Prostate gland (tissue), 2 donors: ENCODE data around the gene VPS16. TPM values are rescaled to one million over a fixed set of nuclear protein-coding genes. Genes with fewer than 3 reads are reported as not detected.

ENCODE experiments used
- DNase-seq: peaks from one replicate; pipeline ENCODE4 v3.0.0-alpha.2; 2019; ENCODE audit warnings: low spot score
- H3K27ac ChIP-seq, 2 donors: fragments of 200-600 bp; sonication (generic); 2 replicates each; pipeline ENCODE4 v1.5.1; 2017 to 2019
- H3K27me3 ChIP-seq: fragments of 200-600 bp; sonication (generic); replicated peaks from 2 replicates; pipeline ENCODE4 v1.5.1; 2019; ENCODE audit not compliant: insufficient read depth
- H3K36me3 ChIP-seq, 2 donors: fragments of 200-600 bp; sonication (generic); 1 replicate in 1 of 2; 2 replicates in 1 of 2; pipeline versions ENCODE4 v1.5.1 to v1.8.1; 2017 to 2019
- H3K4me1 ChIP-seq: fragments of 200-600 bp; sonication (generic); replicated peaks from 2 replicates; pipeline ENCODE4 v1.5.1; 2019
- H3K4me3 ChIP-seq, 2 donors: fragments of 200-600 bp; sonication (generic); 2 replicates each; pipeline ENCODE4 v1.5.1; 2017 to 2019
- H3K9me3 ChIP-seq: fragments of 200-600 bp; sonication (generic); 2 replicates; pipeline ENCODE4 v1.5.1; 2017
- POLR2A ChIP-seq: fragments of 450-650 bp; IDR thresholded peaks from one replicate; pipeline ENCODE4 v1.6.1; 2016; ENCODE audit warnings: antibody characterized with exemption, mild to moderate bottlenecking
- POLR2AphosphoS5 ChIP-seq: sonication (generic); formaldehyde crosslinking; IDR thresholded peaks from one replicate; pipeline ENCODE4 v1.6.1; 2017; ENCODE audit warnings: antibody characterized with exemption
- WGBS: methylation state at CpG from one replicate; pipeline ENCODE4 v1.1.5; 2018; 5-methylcytosine and 5-hydroxymethylcytosine counted together
- intact Hi-C: fragments of 100-400 bp; cut with DNase I; formaldehyde crosslinking; loops from one replicate; pipeline ENCODE4 v1.14.2; 2022
- total RNA-seq, 2 donors: library from RNA; depleted of rRNA; stranded (reverse); fragments of >200 nt; gene quantifications; one replicate each; pipeline ENCODE4 v1.1.0, GENCODE V29; 2016
- TF ChIP-seq, protein P1 (sequence below), 4 experiments: fragments of 200-600 bp in 2 of 4; fragments of 450-650 bp in 2 of 4; sonication (generic) in 2 of 4; IDR thresholded peaks; 1 replicate in 3 of 4; 2 replicates in 1 of 4; pipeline ENCODE4 v1.5.1; 2016 to 2019; ENCODE audit warnings: antibody characterized with exemption in 4 of 4, mild to moderate bottlenecking in 2 of 4, moderate library complexity in 2 of 4

The VPS16 gene
- total RNA-seq, 2 donors from 2014 or later = 27.5 to 37.3 TPM

DNA sequence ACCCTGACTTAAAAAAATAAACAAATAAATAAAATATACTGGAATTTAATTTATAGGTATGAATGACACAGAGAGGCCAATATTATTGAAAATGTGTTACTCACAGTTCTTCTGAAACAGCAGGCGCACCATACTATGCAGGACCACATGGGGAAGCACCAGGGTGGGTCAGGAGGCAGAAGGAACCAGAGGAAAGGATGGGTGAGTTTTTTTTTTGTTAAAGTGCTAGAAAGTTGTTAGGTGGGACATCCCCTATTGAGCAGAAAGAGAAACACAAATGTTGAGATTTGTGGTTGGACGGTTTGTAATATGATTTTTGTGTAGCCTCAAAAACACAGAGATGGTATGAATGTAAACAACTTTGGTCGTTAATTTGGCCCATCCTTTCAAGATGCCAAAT, 58.7 kb downstream of the VPS16 start:
- no peaks in the 10 kb centered on the region for H3K9me3 ChIP-seq
- no peaks in the 10 kb centered on the region for H3K4me1 ChIP-seq
- intact Hi-C loops = no loop called here
- TF ChIP-seq, protein P1, sequence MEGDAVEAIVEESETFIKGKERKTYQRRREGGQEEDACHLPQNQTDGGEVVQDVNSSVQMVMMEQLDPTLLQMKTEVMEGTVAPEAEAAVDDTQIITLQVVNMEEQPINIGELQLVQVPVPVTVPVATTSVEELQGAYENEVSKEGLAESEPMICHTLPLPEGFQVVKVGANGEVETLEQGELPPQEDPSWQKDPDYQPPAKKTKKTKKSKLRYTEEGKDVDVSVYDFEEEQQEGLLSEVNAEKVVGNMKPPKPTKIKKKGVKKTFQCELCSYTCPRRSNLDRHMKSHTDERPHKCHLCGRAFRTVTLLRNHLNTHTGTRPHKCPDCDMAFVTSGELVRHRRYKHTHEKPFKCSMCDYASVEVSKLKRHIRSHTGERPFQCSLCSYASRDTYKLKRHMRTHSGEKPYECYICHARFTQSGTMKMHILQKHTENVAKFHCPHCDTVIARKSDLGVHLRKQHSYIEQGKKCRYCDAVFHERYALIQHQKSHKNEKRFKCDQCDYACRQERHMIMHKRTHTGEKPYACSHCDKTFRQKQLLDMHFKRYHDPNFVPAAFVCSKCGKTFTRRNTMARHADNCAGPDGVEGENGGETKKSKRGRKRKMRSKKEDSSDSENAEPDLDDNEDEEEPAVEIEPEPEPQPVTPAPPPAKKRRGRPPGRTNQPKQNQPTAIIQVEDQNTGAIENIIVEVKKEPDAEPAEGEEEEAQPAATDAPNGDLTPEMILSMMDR (IDR thresholded peaks at IDR 0.05) = no peak
- TF ChIP-seq POLR2A (no peak), POLR2AphosphoS5 (no peak)
- H3K27ac ChIP-seq = no peak overlapping the region
- H3K36me3 ChIP-seq = no peaks in the 10 kb centered on the region
- no peak for DNase-seq
- H3K27me3 ChIP-seq = no peaks in the 10 kb centered on the region
- 91% methylated on average over 3 of the region's 3 CpGs for WGBS
- no peak overlapping the region for H3K4me3 ChIP-seq

DNA sequence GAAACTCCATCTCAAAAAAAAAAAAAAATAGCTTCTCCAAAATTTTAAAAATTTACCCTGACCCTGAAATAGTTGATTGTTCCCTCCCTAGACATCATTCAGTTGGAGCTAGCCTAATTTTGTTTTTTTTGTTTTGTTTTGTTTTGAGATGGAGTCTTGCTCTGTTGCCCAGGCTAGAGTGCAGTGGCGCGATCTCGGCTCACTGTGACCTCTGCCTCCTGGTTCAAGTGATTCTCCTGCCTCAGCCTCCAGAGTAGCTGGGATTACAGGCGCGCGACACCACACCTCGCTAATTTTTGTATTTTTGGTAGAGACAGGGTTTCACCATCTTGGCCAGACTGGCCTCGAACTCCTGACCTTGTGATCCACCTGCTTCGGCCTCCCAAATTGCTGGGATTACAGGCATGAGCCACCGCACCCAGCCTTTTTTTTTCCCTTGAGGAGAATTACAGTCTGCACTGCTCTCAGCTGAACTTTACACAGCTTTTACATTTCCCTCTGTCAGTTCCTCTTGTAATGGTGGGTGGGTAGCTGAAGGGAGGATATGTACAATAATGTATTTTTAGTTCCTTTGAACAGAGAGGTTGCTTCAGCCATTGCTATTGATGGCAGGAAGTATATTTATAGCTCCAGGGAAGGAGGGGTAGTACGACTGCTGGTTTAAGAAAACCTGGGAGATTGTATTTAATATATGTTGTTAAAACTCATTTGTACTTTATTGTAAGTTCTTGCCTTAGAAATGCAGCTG, 60.5 kb downstream of the VPS16 start:
- H3K9me3 ChIP-seq = no peaks in the 10 kb centered on the region
- intact Hi-C loops = no loop called here
- DNase-seq = no peak
- H3K4me3 ChIP-seq = no peak overlapping the region
- no peaks in the 10 kb centered on the region for H3K27me3 ChIP-seq
- no peaks in the 10 kb centered on the region for H3K36me3 ChIP-seq
- WGBS = 89% methylated on average over 11 of the region's 11 CpGs
- TF ChIP-seq POLR2AphosphoS5 (no peak), POLR2A (no peak)
- TF ChIP-seq, protein P1 (IDR thresholded peaks at IDR 0.05) = no peak
- H3K4me1 ChIP-seq = no peaks in the 10 kb centered on the region
- no peak overlapping the region for H3K27ac ChIP-seq

DNA sequence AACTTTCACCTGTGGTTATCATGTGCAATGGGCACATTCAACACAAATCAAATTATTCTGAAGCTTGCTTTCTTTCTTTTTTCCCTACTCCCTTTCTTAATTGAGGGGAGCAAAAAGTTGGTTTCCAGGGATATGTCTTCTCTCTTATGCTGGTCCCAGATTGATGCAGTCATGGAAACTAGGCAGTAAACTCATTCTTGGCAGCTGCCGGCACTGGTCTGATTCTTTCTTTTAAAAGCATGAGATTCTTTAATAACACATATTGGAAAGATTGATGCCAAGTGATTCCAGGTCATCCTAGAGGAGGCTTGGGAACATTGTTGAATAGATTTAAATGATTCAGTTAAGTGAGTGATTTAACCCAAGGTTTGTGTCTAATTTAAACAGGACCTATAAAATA, 61.7 kb downstream of the VPS16 start:
- Histone ChIP-seq H3K9me3 (no peaks in the 10 kb centered on the region), H3K4me1 (no peaks in the 10 kb centered on the region), H3K4me3 (no peak overlapping the region), H3K27me3 (no peaks in the 10 kb centered on the region), H3K27ac (no peak overlapping the region), H3K36me3 (no peaks in the 10 kb centered on the region)
- TF ChIP-seq, protein P1 (IDR thresholded peaks at IDR 0.05) = no peak
- no peak for DNase-seq
- intact Hi-C loops = no loop called here
- WGBS = 33% methylated on average over 1 of the region's 1 CpG

DNA sequence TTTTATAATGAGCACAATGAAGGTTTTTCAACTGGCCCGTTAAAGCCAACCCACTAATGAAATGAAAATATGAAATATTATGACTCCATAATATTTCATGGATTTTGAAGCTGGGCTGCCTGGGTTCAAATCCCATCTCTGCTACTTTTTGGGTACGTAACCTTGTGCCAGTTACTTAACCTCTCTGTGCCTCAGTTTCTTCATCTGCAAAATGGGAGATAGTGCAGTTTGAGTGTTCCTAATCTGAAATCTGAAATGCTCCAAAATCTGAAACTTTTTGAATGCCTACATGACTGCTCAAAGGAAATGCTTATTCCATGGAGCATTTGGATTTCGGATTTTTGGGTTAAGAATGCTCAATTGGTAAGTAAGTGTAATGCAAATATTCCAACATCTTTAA, 62.3 kb downstream of the VPS16 start:
- H3K4me3 ChIP-seq = no peak overlapping the region
- intact Hi-C loops = no loop called here
- H3K9me3 ChIP-seq = no peaks in the 10 kb centered on the region
- no peak for DNase-seq
- TF ChIP-seq POLR2AphosphoS5 (no peak), POLR2A (no peak)
- TF ChIP-seq, protein P1 (IDR thresholded peaks at IDR 0.05) = no peak
- no peaks in the 10 kb centered on the region for H3K27me3 ChIP-seq
- H3K36me3 ChIP-seq = no peaks in the 10 kb centered on the region
- H3K27ac ChIP-seq = no peak overlapping the region
- no peaks in the 10 kb centered on the region for H3K4me1 ChIP-seq
- 95% methylated on average over 3 of the region's 3 CpGs for WGBS

DNA sequence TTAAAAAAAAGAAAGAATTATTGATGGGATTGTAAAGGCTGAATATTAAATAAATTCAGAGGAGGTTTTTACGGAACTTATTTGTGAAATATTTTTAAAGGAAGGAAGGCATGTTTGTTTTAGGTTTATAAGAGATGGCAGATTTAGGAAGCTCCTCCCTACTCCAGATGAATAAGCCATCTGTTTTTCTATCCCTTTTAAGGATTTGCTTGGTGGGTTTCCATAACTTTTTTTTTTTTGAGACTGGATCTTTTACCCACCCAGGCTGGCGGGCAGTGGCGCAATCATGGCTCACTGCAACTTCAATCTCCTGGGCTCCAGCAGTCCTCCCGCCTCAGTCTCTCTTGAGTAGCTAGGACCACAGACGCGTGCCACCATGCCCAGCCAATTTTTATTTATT, 63.1 kb downstream of the VPS16 start:
- TF ChIP-seq POLR2AphosphoS5 (no peak), POLR2A (no peak)
- TF ChIP-seq, protein P1 (IDR thresholded peaks at IDR 0.05) = no peak
- Histone ChIP-seq H3K36me3 (no peaks in the 10 kb centered on the region), H3K27me3 (no peaks in the 10 kb centered on the region), H3K4me3 (no peak overlapping the region), H3K27ac (no peak overlapping the region), H3K9me3 (no peaks in the 10 kb centered on the region), H3K4me1 (no peaks in the 10 kb centered on the region)
- intact Hi-C loops = no loop called here
- WGBS = 91% methylated on average over 6 of the region's 6 CpGs
- no peak for DNase-seq
